DMS79 treated with DMSO at 0.1 percent for 48 hours (cell line): ENCODE results near the gene SNAI3.
"Not testable (repeated sequence)": the region's sequence is repeated elsewhere in the genome, so short reads cannot be mapped to it uniquely, and the experiment has no call there.

Source experiments
- DNase-seq: peaks from one replicate; lab custom pipeline; 2025; lab: John Stamatoyannopoulos, UW

Gene SNAI3

DNA sequence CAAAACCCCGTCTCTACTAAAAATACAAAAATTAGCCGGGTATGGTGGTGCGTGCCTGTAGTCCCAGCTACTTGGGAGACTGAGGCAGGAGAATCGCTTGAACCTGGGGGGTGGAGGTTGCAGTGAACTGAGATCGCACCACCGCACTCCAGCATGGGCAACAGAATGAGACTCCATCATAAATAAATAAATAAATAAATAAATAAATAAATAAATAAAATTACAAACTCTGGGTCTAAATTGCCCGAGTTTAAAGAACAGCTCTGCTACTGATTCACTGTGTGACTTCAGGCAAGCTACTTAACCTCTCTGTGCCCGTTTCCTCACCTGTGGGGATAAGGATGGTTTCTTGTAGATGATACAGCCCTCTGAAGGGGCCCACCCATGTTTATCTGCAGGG is 16.8 kb downstream of the SNAI3 start:
- DNase-seq, result not testable (repeated sequence)

DNA sequence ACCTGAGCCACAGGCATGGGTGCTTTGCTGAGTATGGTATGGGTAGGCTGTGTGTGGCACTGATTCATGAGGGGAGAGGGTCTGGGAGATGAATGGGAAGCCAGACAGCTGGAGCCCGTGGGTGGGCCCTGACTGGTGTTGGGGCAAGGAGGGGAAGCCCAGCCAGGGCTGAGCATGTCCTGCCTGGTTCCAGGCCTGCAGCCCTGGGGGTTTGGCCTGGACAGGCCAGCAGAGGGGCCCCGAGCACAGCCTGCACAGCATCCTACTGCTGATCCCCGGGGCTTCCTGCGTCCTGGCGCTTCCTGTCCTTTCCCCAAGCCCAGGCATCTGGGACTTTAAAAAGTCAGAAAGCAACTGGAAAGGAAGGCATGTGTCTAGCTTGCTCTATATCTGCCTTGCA is 18.8 kb downstream of the SNAI3 start:
- DNase-seq, result no peak

DNA sequence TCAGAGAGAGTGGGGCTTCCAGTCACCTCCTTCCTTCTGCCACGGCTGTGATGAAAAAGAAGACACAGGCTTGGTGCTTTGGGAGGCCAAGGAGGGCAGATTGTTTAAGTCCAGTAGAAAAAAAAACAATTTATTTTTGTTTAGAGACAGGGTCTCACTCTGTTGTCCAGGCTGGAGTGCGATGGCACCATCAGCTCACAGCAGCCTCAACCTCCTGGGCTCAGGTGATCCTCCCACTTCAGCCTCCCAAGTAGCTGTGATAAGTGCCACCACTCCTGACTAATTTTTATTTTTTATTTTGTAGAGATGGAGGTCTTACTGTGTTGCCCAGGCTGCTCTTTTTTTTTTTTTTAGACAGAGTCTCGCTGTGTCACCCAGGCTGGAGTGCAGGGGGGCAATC is 20.7 kb downstream of the SNAI3 start:
- DNase-seq, result no peak

DNA sequence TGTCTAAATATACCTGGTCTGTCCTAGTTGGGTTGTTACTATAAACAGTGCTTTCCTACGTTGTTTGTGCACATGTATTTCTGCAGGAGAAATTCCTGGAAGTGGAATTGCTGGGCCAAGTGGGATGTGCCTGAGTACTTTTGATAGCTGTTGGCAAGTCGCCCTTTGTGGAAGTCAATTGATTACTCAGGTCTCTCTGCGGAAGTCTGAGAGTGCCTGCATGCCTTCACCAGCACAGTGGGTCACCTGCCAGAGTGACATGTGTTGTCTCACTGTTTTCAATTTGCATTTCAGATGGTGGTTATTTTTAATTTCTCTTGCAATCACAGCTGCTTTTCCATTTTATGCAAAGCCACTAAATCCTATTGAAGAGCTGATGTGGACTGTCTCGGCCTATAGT is 21.2 kb downstream of the SNAI3 start:
- no peak for DNase-seq

DNA sequence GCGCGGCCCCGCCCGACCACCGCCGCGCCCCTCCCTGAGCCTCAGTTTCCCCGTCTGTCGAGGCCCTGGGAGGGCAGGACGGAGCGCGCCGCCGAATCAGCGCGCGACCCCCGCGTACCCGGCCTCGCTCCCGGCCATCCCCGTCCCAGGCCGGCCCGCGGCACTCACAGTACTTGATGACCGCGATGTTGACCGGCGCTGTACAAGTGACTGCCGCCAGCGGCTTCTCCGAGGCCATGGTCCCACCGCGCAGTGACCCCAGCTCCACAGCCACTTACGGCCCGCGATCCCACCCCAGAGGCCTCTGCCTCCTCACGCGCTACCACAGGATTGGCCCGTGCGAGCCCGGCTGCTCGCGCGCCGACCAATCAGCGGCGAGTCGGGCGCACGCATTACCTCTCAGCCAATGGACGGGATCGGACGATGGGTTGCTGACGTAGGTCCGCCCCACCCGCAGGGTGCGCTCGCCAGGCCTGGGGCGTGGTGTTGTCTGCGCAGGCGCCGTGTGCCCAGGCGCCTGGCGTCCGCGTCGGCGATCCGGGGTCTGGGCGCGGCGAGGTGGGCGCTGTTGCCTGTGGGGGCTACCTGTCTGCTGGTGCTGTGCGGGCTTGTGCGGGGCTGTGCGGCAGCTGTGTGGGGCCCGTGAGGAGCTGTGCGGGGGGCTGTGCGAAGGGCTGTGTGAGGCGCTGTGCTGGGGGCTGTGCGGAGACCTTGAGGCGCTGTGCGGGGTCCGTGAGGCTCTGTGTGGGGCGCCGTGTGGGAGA is 23.3 kb downstream of the SNAI3 start, which contains the start of gene MVD:
Gene MVD (minus strand): TSS at position 249 of the 764 bp plus-strand sequence. CDS start 11 bp downstream, at position 238.
- peak; percentile 73 for DNase-seq

DNA sequence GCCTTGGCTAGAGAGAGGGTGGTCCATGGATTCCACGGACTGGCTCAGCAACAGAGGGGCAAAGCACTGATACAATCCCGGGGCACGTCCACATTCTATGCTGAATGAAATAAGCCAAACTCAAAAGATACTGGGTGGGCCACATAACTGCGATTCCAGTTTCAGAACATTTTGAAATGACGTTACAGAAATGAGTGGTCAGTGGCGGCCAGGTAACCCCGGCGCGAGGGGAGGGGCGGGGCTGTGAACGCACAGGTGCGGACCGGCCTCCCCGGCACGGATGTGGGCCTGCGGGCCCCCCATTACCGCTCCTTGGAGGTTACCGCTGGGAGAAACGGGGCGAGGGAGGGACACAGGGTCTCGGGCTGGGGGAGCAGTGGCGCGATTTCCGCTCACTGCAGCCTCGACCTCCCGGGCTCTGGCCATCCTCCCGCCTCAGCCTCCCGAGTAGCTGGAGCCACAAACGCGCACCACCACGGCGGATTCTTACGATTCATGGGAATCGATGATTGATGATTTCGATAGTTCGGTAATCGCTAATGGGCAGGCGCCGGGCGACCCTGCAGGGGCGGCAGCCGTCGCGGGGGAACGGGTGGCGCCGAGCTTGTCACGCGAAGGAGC is 24.0 kb downstream of the SNAI3 start:
- no peak for DNase-seq

DNA sequence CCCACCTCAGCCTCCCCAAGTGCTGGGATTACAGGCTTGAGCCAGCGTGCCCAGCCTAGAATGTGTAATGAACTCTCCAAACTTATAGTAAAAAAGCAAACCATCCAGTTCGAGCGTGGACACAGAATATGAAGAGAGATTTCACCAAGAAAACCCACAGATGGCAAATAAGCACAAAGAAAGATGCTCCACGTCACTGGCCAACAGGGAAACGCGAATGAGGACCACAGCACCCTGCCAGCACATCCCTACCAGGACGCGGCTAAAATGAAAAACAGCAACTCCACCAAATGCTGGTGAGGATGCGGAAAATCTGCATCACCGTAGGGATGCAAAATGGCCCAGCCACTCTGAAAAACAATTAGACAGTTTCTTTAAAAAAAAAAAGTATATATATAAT is 24.8 kb downstream of the SNAI3 start:
- DNase-seq, result no peak

DNA sequence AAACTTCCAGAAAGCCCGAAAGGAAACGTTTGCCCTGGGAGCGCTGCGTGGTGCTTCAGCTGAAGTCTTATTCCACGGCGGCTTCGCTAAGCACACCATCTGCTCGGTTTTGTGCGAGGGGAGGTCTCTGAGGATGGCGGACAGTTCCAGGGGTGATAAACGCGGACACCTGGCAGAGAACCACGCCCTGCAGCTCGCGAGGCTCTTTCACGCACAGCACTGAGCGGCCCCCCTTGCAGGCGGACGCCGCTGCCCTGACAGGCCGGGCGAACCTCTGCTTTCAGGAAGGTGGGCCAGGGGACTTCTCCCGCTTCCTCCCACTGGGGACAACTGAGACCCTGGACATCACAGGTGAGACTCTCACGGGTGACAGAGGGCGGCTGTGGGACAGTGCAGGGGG is 27.1 kb downstream of the SNAI3 start:
- no peak for DNase-seq

DNA sequence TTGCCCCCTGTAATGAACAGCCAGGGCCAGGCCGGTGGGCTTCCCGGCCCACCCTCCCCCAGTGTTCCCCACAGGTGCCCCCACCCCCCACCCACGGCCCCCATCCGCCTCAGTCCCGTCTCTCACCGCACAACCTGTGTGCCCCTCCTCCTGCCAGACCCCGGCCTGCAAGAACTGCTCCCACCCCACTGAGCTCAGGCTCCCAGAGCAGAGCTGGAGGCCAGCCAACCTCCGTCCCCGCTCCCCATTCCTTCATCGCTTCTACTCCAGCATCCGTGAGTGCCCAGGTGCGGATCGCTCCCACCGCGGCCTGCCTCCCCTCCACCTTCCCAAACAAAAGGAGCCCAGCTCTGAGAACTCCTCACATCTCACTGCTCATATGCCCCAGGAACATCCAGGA is 27.6 kb downstream of the SNAI3 start:
- DNase-seq, result peak; percentile 9

DNA sequence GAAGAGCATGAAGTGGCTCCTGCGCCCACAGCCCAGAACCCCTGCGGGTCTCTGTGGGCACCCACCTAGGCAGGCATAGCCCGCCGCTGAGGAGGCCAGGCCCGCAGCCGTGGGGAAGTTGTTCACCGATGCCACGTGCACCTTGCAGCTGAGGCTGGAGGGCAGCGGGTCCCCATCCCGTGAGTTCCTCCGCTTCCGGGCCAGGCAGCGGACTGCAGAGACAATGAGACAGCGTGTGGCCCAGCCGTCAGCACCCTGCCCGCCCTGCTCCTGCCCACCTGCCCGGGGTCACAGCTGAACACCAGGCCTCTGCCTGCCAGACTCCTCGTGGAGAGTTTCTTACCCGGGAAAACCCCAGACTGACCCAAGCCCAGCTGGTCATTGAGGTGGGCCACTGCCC is 28.9 kb downstream of the SNAI3 start:
- no peak for DNase-seq

DNA sequence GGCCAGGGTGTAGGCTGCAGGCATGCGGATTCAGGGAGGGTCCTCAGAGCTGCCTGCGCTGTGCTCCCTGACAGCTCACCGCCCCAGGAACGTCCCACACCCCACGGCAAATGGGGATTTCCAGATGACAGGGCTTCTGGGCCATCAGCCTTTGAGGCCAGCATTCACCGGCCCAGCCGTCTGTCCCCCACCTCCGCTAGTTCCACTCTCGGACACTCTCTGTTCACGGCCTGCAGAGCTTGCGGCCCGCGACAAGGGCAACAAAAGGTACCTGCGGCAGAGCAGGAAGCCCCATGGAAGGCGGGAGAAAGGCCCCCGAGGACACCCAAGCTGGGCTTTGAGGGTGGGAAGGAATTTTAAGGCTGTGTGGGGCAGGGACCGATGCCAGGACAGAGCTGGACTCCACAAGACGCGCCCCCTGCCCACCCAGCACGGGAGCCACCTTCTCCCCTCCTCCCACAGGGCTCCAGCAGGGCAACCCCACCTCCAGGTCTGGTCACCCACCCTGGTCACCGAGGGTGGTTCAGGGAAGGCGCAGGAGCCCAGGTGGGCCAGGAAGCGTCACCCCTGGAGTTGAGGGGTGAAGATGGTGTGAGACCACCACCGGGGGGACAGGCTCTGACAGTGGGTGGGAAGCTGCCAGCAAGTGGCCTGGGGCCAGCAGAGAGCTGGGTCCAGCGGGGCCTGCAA is 29.9 kb downstream of the SNAI3 start:
- DNase-seq, result no peak

DNA sequence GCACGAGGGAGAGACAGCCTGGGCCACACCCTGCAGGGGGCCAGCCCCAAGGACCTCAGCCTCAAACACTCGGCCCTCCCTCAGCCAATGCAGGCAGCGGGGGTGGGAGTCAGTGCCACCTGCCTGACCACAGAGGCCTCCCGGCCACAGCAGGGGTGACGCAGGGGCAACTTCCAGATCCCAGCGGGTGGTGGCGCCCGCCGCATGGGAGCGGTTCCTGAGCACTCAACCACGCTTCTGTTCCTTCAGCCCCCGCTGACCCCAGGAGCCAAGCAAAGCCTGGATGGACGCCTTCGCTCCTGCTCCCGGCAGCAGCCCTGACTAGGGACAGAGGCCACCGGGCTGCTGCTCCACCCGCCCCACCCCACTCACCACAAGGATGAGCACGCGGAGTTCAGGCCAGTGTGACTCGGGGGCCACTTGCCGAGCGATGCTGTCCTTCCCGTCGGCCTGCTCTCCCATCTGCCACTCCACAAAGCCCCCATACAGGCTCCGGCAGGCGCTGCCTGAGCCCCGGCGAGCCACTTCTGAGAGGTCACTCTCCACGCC is 30.5 kb downstream of the SNAI3 start:
- DNase-seq, result no peak

DNA sequence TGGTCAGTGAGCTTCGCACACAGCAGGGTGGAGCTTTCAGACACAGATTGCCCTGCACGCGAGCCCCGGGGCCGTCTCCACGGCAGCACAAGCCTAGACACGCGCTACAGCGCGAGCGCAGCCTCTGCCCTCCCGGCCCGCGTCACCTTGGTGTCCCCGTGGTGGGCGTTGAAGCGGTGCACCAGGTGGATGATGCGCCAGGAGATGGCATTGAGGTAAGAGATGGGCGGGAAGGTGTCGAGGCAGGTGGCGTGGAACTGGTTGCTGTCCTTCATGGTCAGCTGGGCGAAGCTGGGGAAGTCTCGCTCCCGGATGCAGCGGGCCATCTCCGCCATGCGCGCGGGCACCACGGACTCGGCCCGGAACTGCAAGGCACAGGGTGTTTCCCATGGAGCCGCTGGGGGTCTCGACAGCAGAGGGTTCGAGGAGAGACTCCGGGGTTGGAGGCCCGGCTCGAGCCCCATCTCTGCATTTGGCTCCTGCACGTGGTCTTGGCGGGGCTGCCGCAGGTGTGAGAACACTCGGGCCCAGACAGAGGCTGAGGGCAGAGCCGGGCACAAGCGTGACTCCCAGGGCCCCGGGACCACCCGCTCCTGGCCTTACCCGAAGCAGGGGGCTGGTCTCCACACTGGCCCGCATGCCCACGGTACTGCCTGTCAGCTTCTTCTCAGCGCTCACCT is 31.1 kb downstream of the SNAI3 start:
- no peak for DNase-seq

DNA sequence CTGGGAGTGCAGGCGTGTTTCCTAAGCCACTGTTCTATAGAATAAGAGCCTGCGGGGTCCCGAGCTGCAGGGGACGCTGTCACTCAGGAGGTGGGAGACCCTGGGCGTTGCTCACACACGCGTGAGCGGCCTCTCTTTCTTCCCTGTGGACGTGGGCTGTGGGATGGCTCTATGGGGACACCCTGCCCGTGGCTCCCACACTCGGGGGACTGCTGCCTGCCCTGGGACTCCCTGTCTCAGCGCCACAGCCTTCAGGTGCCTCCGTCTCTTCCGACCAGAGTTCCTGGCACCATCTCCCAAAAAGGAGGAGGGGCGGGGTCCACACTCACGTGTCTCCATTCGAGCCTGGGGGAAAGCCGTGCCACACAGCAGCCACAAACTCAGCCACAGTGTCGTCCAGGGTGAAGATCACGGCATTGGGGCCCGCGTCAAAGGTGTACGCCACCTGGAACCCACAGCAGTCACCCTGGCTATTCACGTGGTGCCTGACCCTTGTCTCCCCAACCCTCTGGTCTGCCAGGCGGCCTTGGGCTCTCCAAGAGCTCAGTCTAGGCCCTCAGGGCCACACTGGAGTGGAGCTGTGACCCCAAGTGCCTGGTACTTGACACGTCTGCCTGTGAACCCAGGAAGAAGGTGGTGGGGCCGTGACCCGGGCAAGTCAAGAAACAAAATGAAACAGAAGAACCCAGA is 31.8 kb downstream of the SNAI3 start:
- DNase-seq, result no peak

DNA sequence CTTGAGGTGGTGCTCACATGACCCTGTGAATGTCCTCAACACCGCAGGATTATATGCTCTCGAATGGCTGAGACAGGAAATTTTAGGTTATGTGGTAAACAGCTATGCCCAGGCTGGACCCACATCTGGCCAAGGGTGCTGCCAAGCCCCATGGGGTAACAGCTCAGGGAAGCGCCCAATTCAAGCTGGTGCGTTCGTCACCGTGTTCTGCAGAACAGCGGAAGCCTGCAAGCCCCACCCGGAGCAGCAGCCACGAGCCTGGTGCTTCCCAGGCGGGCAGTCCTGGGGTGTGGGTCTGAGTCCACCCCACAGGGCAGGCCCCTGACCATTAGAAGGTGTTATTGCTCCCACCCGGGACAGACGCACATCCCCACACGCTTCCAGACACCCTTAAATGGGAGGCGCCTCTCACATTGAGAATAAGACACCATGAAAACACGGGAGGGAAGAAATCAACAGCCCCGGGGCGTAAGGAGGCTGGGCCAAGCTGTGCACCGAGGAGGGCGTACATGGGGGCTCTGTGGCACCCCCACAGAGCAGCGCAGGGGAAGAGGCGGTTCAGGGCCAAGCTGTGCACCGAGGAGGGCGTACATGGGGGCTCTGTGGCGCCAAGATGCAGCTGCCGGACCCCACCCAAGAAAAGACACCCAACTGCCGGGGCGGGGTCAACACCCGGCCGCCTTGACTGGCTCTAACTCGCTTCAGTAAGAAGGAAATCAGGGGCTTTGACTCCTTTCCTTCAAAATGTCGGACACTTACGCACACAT is 32.5 kb downstream of the SNAI3 start:
- DNase-seq, result no peak

DNA sequence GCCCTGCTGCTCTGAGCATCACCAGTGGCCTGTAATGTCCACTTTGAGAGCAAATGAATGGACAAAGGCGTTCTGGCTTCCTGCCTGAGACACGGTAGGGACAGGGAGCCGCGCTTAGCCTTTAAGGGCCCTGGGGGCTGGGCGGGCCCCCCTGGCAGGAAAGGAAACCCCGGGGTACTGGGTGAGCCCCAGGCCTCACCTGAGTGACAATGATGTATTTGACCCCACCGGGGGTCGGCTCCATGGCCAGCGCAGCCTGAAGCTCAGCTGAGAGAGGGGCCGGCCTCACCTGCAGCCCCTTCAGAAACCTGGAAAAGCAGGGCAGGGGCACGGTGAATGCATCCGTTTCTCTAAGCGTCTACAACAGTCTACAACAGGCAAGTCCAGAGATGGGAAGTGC is 33.2 kb downstream of the SNAI3 start:
- DNase-seq, result no peak

DNA sequence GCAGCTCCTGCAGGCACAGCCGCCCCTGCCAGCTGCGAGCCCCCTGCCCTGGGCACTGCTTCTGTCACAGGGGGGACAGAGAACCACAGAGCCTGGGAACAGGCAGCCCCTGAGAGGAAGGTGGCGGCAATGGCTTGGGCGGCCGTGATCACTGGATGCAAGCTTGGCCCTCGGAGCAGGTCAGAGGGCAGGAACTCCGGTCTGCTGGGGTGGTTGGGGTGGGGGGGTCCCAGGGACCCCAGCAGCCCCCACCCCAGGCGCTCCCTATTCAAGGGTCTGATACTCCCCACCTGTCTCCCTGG is 33.6 kb downstream of the SNAI3 start:
- no peak for DNase-seq

DNA sequence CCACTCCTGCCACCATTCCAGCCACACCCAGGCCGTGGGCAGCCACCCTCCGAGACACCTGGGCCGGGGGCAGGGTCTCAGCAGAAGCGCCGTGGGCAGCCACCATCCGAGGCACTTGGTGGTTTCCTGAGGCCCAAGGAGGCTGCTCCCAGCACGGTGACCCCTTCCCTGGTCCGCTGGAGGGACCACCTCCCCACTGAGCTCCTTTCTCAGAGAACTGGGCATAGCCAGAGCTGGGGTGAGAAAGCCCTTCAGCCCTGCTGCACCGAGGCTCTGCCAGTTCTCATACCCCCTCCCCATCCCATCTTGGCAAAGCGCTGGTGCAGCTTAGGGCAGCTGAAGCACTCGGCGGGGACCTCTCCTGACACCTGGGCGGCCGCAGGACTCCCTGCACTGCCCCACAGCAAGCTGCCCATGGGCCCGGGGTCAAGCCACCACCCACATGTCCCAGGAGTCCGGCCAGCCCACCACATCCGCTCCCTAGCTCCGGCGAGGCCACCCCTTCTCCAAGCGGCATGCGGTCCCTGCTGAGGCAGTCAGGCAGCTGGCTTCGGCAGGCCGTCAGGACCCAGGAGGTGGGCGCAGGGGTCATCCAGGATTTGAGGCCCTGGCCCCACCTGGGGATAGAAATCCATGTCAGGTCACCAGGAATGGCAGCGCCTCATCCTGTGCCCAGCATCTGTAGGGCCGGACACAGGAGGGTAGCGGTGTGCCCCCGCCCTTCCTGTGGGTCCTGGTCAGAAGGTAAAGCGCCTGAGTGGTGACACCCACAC is 34.1 kb downstream of the SNAI3 start:
- DNase-seq, result no peak

DNA sequence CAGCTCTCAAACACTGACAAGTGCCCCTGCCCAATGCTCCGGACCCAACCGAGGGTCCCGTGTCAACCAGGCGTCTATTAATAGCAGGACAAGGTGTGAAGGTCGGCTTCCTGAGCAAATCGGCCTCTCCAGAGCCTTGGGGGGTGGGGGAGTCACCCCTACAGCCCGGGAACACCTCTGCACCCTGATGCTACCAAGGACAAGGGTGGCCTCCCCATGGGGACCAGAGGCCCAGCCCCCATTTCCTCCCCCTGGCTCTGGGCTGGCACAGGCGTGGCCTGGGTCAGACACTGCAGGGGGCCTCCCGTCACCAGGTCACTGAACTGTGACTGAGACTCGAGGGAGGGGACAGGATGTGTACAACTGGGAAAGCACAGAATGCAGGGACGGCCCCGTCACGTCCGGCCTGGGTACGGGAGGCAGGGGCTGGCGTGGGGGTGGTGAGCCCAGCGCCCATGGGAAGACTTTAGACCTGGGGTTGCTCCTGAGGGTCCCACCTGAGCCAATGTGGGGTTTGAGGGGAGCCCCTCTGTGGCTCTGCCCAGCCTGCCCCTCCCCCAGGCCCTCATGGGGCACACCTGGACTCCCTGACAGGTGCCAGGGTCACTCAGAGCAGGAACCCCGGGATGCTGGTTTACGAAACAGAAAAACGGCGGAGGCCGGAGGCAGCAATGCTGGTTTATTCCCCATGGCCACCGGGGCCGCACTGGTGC is 34.9 kb downstream of the SNAI3 start:
- no peak for DNase-seq
